GM18909 (cell line): Measurements from ENCODE around the gene MLF2.
"Not testable (repeated sequence)": the region's sequence is repeated elsewhere in the genome, so short reads cannot be mapped to it uniquely, and the experiment has no call there.

Source experiments
- ATAC-seq: cut with Tn5 transposase; IDR thresholded peaks from one replicate; pipeline ENCODE4 v1.9.1; 2021; ENCODE audit warnings: mild to moderate bottlenecking; ENCODE audit not compliant: unreplicated experiment, poor library complexity

The MLF2 gene

GRCh38 chr12:6742080-6742479, 10.9 kb downstream of the MLF2 start:
- ATAC-seq, result not testable (repeated sequence)

- ATAC-seq, result no peak
These were observed 16.2 kb downstream of the MLF2 start for GRCh38 chr12:6736754-6737153.

GRCh38 chr12:6735448-6736191, 17.3 kb downstream of the MLF2 start:
- no peak for ATAC-seq

- ATAC-seq, result no peak
These were observed 18.2 kb downstream of the MLF2 start for GRCh38 chr12:6734506-6735387.

GRCh38 chr12:6730169-6730568, 22.8 kb downstream of the MLF2 start:
- no peak for ATAC-seq

GRCh38 chr12:6729186-6729585, 23.8 kb downstream of the MLF2 start:
- ATAC-seq, result no peak

GRCh38 chr12:6725350-6725749, 27.6 kb downstream of the MLF2 start:
- no peak for ATAC-seq

- peak; percentile 24 for ATAC-seq
These were observed 28.5 kb downstream of the MLF2 start for GRCh38 chr12:6724409-6724797.

GRCh38 chr12:6723607-6724408, 29.1 kb downstream of the MLF2 start, which contains the start of gene COPS7A:
TSS of gene COPS7A (plus strand) at chr12:6724046. CDS start at chr12:6724657, 611 bp downstream.
- peak; percentile 94 for ATAC-seq

- no peak for ATAC-seq
These were observed 30.1 kb downstream of the MLF2 start for GRCh38 chr12:6722863-6723262.

- ATAC-seq, result no peak
These were observed 36.0 kb downstream of the MLF2 start for GRCh38 chr12:6716874-6717437.

GRCh38 chr12:6716031-6716873, 36.7 kb downstream of the MLF2 start:
- not testable (repeated sequence) for ATAC-seq

- ATAC-seq, result no peak
These were observed 44.0 kb downstream of the MLF2 start for GRCh38 chr12:6708960-6709394.

- not testable (repeated sequence) for ATAC-seq
These were observed 44.6 kb downstream of the MLF2 start for GRCh38 chr12:6708351-6708750.

- no peak for ATAC-seq
These were observed 49.3 kb downstream of the MLF2 start for GRCh38 chr12:6703631-6704030.

- ATAC-seq, result no peak
These were observed 51.7 kb downstream of the MLF2 start for GRCh38 chr12:6701078-6701768.

- ATAC-seq, result no peak
These were observed 52.3 kb downstream of the MLF2 start, which contains the start of gene PIANP for GRCh38 chr12:6700646-6701051. TSS of gene PIANP (minus strand) at chr12:6700815. CDS start at chr12:6698061, 2,754 bp downstream.

GRCh38 chr12:6699989-6700645, 52.8 kb downstream of the MLF2 start:
- no peak for ATAC-seq
